Measurements from ENCODE around the gene SLC5A10.
"Not testable (repeated sequence)": the region's sequence is repeated elsewhere in the genome, so short reads cannot be mapped to it uniquely, and the experiment has no call there.

The SLC5A10 gene

GRCh38 chr17:19022747-19023146 lies 70.8 kb downstream of the SLC5A10 start:
- TF ChIP-seq CTCF (conservative IDR thresholded peaks at IDR 0.05; ENCODE audit: low read length): no peak
- DNase-seq (ENCODE audit: low read depth): no peak

GRCh38 chr17:19023209-19023999 lies 71.4 kb downstream of the SLC5A10 start:
- no peak overlapping the region for H3K4me3 ChIP-seq (ENCODE audit: low read length)
- DNase-seq (ENCODE audit: low read depth): no peak
- TF ChIP-seq CTCF (conservative IDR thresholded peaks at IDR 0.05; ENCODE audit: low read length): no peak

More at GRCh38 chr17:19022747-19023146, 70.8 kb downstream of the SLC5A10 start:
- H3K4me3 ChIP-seq (ENCODE audit: low read length): no peak overlapping the region

- H3K4me3 ChIP-seq (ENCODE audit: low read length): no peak overlapping the region
- DNase-seq (ENCODE audit: low read depth): peak; percentile 28
- TF ChIP-seq CTCF (conservative IDR thresholded peaks at IDR 0.05; ENCODE audit: low read length): no peak
Observed at GRCh38 chr17:19024101-19025078, 72.4 kb downstream of the SLC5A10 start.

- DNase-seq (ENCODE audit: low read depth); H3K4me3 ChIP-seq (ENCODE audit: low read length): not testable (repeated sequence)
Observed at GRCh38 chr17:19028671-19029070, 76.7 kb downstream of the SLC5A10 start.

GRCh38 chr17:19029740-19030139 lies 77.8 kb downstream of the SLC5A10 start:
- not testable (repeated sequence) for DNase-seq (ENCODE audit: low read depth); H3K4me3 ChIP-seq (ENCODE audit: low read length)

GRCh38 chr17:19030771-19031449 lies 78.9 kb downstream of the SLC5A10 start:
- DNase-seq (ENCODE audit: low read depth); H3K4me3 ChIP-seq (ENCODE audit: low read length): not testable (repeated sequence)

GRCh38 chr17:19031729-19032128 lies 79.8 kb downstream of the SLC5A10 start:
- peak; percentile 42 for TF ChIP-seq CTCF (conservative IDR thresholded peaks at IDR 0.05; ENCODE audit: low read length)
- DNase-seq (ENCODE audit: low read depth); H3K4me3 ChIP-seq (ENCODE audit: low read length): not testable (repeated sequence)

GRCh38 chr17:19032377-19032988 lies 80.5 kb downstream of the SLC5A10 start:
- not testable (repeated sequence) for DNase-seq (ENCODE audit: low read depth); H3K4me3 ChIP-seq (ENCODE audit: low read length)

- not testable (repeated sequence) for DNase-seq (ENCODE audit: low read depth); H3K4me3 ChIP-seq (ENCODE audit: low read length)
Observed at GRCh38 chr17:19036186-19036585, 84.2 kb downstream of the SLC5A10 start.

GRCh38 chr17:19037547-19037946 lies 85.6 kb downstream of the SLC5A10 start:
- H3K4me3 ChIP-seq (ENCODE audit: low read length); DNase-seq (ENCODE audit: low read depth): not testable (repeated sequence)

- not testable (repeated sequence) for H3K4me3 ChIP-seq (ENCODE audit: low read length); DNase-seq (ENCODE audit: low read depth)
Observed at GRCh38 chr17:19038007-19038406, 86.0 kb downstream of the SLC5A10 start.

- H3K4me3 ChIP-seq (ENCODE audit: low read length); DNase-seq (ENCODE audit: low read depth): not testable (repeated sequence)
Observed at GRCh38 chr17:19038730-19039129, 86.8 kb downstream of the SLC5A10 start.

- not testable (repeated sequence) for DNase-seq (ENCODE audit: low read depth); H3K4me3 ChIP-seq (ENCODE audit: low read length)
Observed at GRCh38 chr17:19040350-19040749, 88.4 kb downstream of the SLC5A10 start.
